Mesendoderm (in vitro differentiated cells): Measurements from ENCODE around the gene DNAJC27. TPM values are rescaled to one million over a fixed set of nuclear protein-coding genes. Genes with fewer than 3 reads are reported as not detected.

ENCODE experiments used
- small RNA-seq: library from polyadenylated mRNA; stranded (forward); fragments of <200 nt; extraction: miRNeasy Mini kit (QIAGEN cat#:217004); gene quantifications from one replicate; pipeline ENCODE3, GENCODE V24; 2013; ENCODE audit not compliant: insufficient read depth

Gene DNAJC27

Small RNA genes within 50 kb of the gene (small RNA-seq; reads per million reads assigned to genes)
- gene AC013267.1 (not detected), gene RF00016 (not detected), gene RF00019 (not detected)
